Endothelial cell of umbilical vein (primary cell): Measurements from ENCODE around the gene FBXW11. TPM values are rescaled to one million over a fixed set of nuclear protein-coding genes. Genes with fewer than 3 reads are reported as not detected.

ENCODE experiments used
- BruUV-seq: library from RNA; stranded (reverse); fragments of 400-500 nt; replicated peaks from 2 replicates; lab custom pipeline; 2021; lab: Mats Ljungman, UMichigan
- CTCF ChIA-PET: fragments of 300-600, 350-600 bp; sonication (Branson Sonifier 250); formaldehyde crosslinking; loops from one replicate; lab custom pipeline; 2021; ENCODE audit warnings: antibody characterized with exemption, inconsistent platforms; lab: Charles Lee
- POLR2A ChIA-PET: fragments of 300-600, 350-600 bp; sonication (Branson Sonifier 250); formaldehyde crosslinking; loops from one replicate; lab custom pipeline; 2021; ENCODE audit warnings: antibody characterized with exemption, inconsistent platforms; lab: Charles Lee
- DNase-seq: peaks from one replicate; pipeline ENCODE4 v3.0.0-alpha.2; 2011; ENCODE audit warnings: low read depth, low spot score
- FAIRE-seq: peaks from 2 replicates; lab custom pipeline; 2011; peaks lifted over from hg19 to GRCh38; lab: Jason Lieb, UNC
- H2AFZ ChIP-seq: 2 replicates; pipeline ENCODE4 v1.6.0; 2012; ENCODE audit warnings: low read depth, low read length, control low read depth, inconsistent platforms
- H3K27ac ChIP-seq: 2 replicates; pipeline ENCODE4 v1.5.1; 2011; ENCODE audit warnings: low read depth, mild to moderate bottlenecking, control low read depth, low read length, moderate library complexity; ENCODE audit not compliant: insufficient read depth
- H3K27me3 ChIP-seq, 2 experiments: 2 replicates each; pipeline versions ENCODE4 v1.6.0 to v1.6.1; 2011; ENCODE audit warnings: low read length in 2 of 2, mixed read lengths in 1 of 2; ENCODE audit not compliant: control insufficient read depth in 2 of 2, insufficient read depth in 2 of 2
- H3K36me3 ChIP-seq, 2 experiments: 2 replicates in 1 of 2; 3 replicates in 1 of 2; pipeline ENCODE4 v1.5.1; 2011; ENCODE audit warnings: low read length in 2 of 2, mild to moderate bottlenecking in 1 of 2, moderate library complexity in 1 of 2; ENCODE audit not compliant: control insufficient read depth in 2 of 2, insufficient read depth in 2 of 2; ENCODE audit errors: extremely low read depth in 1 of 2
- H3K4me1 ChIP-seq: 3 replicates; pipeline ENCODE4 v1.5.1; 2011; ENCODE audit warnings: mild to moderate bottlenecking, low read length; ENCODE audit not compliant: control insufficient read depth, insufficient read depth; ENCODE audit errors: extremely low read depth
- H3K4me2 ChIP-seq: 2 replicates; pipeline ENCODE4 v1.6.1; 2011; ENCODE audit warnings: low read length, control low read depth, mixed read lengths; ENCODE audit not compliant: insufficient read depth
- H3K4me3 ChIP-seq, 3 experiments: fragments of 200-600 bp in 1 of 3; sonication (generic), shearing (Covaris generic) in 1 of 3; replicated peaks in 1 of 3; 2 replicates each; pipeline ENCODE4 v1.5.1; 2011 to 2016; ENCODE audit warnings: control low read depth in 3 of 3, low read length in 3 of 3, mild to moderate bottlenecking in 2 of 3, inconsistent platforms in 1 of 3, low read depth in 1 of 3, moderate library complexity in 1 of 3; ENCODE audit not compliant: insufficient read depth in 1 of 3
- H3K79me2 ChIP-seq: 2 replicates; pipeline ENCODE4 v1.6.0; 2012; ENCODE audit warnings: low read length, inconsistent platforms; ENCODE audit not compliant: control insufficient read depth, insufficient read depth
- H3K9ac ChIP-seq: replicated peaks from 2 replicates; pipeline ENCODE3; 2011; ENCODE audit warnings: low read length, control low read depth; ENCODE audit not compliant: insufficient read depth; ENCODE audit errors: extremely low read depth
- H3K9me1 ChIP-seq: replicated peaks from 3 replicates; pipeline ENCODE4 v1.6.0; 2011; ENCODE audit warnings: mild to moderate bottlenecking, low read length; ENCODE audit not compliant: control insufficient read depth, insufficient read depth; ENCODE audit errors: extremely low read depth
- H3K9me3 ChIP-seq: replicated peaks from 2 replicates; pipeline ENCODE4 v1.5.1; 2012; ENCODE audit warnings: low read length, inconsistent platforms; ENCODE audit not compliant: control insufficient read depth, insufficient read depth
- H4K20me1 ChIP-seq: replicated peaks from 2 replicates; pipeline ENCODE3; 2011; ENCODE audit warnings: mild to moderate bottlenecking, low read length; ENCODE audit not compliant: control insufficient read depth, insufficient read depth; ENCODE audit errors: extremely low read depth
- EZH2 ChIP-seq: IDR thresholded peaks from 2 replicates; pipeline ENCODE4 v1.6.1; 2012; ENCODE audit warnings: borderline replicate concordance, low read depth, mild to moderate bottlenecking, moderate library complexity, low read length, inconsistent platforms; ENCODE audit not compliant: severe bottlenecking
- FOS ChIP-seq: IDR thresholded peaks from 2 replicates; pipeline ENCODE4 v1.6.1; 2011; ENCODE audit warnings: mild to moderate bottlenecking, low read length, moderate library complexity, borderline replicate concordance; ENCODE audit not compliant: insufficient read depth
- GATA2 ChIP-seq: IDR thresholded peaks from 2 replicates; pipeline ENCODE4 v1.7.0; 2011; ENCODE audit warnings: low read depth, mild to moderate bottlenecking, moderate library complexity, mixed read lengths, low read length; ENCODE audit not compliant: insufficient read length, insufficient read depth
- JUN ChIP-seq: IDR thresholded peaks from 2 replicates; pipeline ENCODE4 v1.6.1; 2011; ENCODE audit warnings: borderline replicate concordance, low read depth; ENCODE audit not compliant: insufficient read length, insufficient read depth
- MYC ChIP-seq: IDR thresholded peaks from one replicate; pipeline ENCODE4 v1.6.1; 2011; ENCODE audit warnings: mild to moderate bottlenecking, low read depth, low read length
- POLR2A ChIP-seq: IDR thresholded peaks from 2 replicates; pipeline ENCODE4 v1.6.1; 2012; ENCODE audit warnings: low read depth, mild to moderate bottlenecking, control low read depth, low read length
- POLR2AphosphoS5 ChIP-seq: IDR thresholded peaks from 2 replicates; pipeline ENCODE4 v1.6.1; 2012; ENCODE audit warnings: low read depth, mild to moderate bottlenecking, control low read depth, low read length, moderate library complexity; ENCODE audit not compliant: insufficient read depth
- dilution Hi-C: fragments of 300-500 bp; cut with MboI; formaldehyde crosslinking; loops from one replicate; pipeline ENCODE4 v1.15.0; 2019; ENCODE audit warnings: low sequenced_read_pairs; ENCODE audit not compliant: extremely low pct_ligation_motif_present
- intact Hi-C: fragments of 100-400 bp; cut with micrococcal nuclease; formaldehyde crosslinking; loops from one replicate; pipeline ENCODE4 v1.10.0; 2022
- polyA plus RNA-seq, 4 experiments: library from polyadenylated mRNA; depleted of rRNA in 3 of 4; stranded (reverse) in 3 of 4; unstranded in 1 of 4; fragments of >200 nt; gene quantifications; 2 replicates each; pipeline versions ENCODE4 v1.2.1 to v1.2.3, GENCODE V29; 2011 to 2012; ENCODE audit warnings: missing spikeins in 1 of 4
- total RNA-seq: library from RNA; stranded (reverse); gene quantifications from 2 replicates; pipeline ENCODE4 v1.2.3, GENCODE V29; 2021
- TF ChIP-seq, protein P1 (sequence below), 2 donors: IDR thresholded peaks; 1 replicate in 1 of 2; 2 replicates in 1 of 2; pipeline ENCODE4 v1.5.1; 2011; ENCODE audit warnings: low read length in 2 of 2, mild to moderate bottlenecking in 2 of 2, moderate library complexity in 2 of 2, control low read depth in 1 of 2, inconsistent platforms in 1 of 2, low read depth in 1 of 2; ENCODE audit not compliant: insufficient read depth in 1 of 2; ENCODE audit errors: extremely low read depth in 1 of 2
- TF ChIP-seq, protein P2 (sequence below): IDR thresholded peaks from 2 replicates; pipeline ENCODE4 v1.6.1; 2011; ENCODE audit not compliant: insufficient read depth, insufficient read length

FBXW11 gene
- total and polyA plus RNA-seq, 2 donors (not counting 3 experiments of a cell fraction or from before 2014, with no cell fraction given), result 30.7 to 44.7 TPM

DNA sequence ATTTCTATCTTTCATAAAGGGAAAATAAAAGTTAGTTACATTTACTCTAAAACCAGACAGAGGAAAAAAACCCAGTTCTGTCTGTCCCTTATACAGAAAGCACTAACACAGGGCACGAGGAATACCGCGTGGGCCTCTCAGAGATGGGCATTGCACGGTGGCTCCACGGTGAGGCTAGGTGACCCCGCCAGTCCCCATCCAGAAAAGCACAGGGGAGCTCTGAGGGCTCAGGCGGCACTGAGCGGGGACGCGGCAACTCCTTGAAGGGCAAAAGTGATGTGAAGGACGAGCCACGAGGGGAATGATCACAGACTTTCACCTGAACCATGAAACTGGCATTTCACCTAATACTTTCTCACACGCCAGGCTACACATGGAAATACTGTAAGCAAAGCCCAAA lies 35.7 kb upstream of the FBXW11 start:
- no TSS peak for BruUV-seq
- Histone ChIP-seq H3K9me1 (no peaks in the 10 kb centered on the region), H3K79me2 (no peaks in the 10 kb centered on the region), H3K27ac (no peak overlapping the region), H2AFZ (no peak overlapping the region), H3K9ac (no peak overlapping the region), H3K4me2 (no peak overlapping the region), H4K20me1 (peaks cover 4% of the 10 kb centered on the region), H3K27me3 (no peaks in the 10 kb centered on the region), H3K9me3 (no peaks in the 10 kb centered on the region), H3K4me3 (no peak overlapping the region), H3K4me1 (no peaks in the 10 kb centered on the region), H3K36me3 (peaks cover 0 to 3% of the 10 kb centered on the region in 2 experiments)
- intact Hi-C loops, result loop anchor here (10.0 kb wide), 2 partner anchors 407 to 557 kb away; no protein-coding TSS in a partner anchor
- ChIA-PET CTCF (interaction anchor here (3.3 to 4.9 kb wide), 2 partner anchors 17 to 130 kb away, joined by 25 to 122 read pairs; no protein-coding TSS in a partner anchor), POLR2A (no interaction called here)
- FAIRE-seq, result no peak
- dilution Hi-C loops, result no loop called here
- no peak for TF ChIP-seq POLR2A
- no peak for DNase-seq

DNA sequence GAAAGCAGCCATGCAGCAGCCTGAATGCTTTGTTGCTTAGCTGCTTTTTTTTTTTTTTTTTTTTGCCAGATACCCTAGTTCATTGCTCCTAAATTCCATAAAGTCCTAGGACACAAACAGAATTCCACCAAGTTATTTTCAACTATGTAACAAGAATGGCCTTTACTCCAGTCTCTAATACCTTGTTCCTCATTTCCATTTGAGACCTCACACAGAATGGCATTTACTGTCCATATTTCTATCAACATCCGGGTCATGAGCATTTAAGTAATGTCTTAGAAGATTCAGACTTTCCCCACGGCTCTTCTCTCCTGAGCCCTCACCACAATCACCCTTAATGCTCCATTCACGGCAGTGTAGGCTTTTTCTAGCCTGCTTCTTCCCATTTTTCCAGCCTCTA lies 31.7 kb upstream of the FBXW11 start:
- no peaks in the 10 kb centered on the region for H3K36me3 ChIP-seq
- BruUV-seq, result no TSS peak
- H3K79me2 ChIP-seq, result no peaks in the 10 kb centered on the region
- no peaks in the 10 kb centered on the region for H3K9me3 ChIP-seq
- H3K4me2 ChIP-seq, result no peak overlapping the region
- no peaks in the 10 kb centered on the region for H3K9me1 ChIP-seq
- peaks cover 0 to 7% of the 10 kb centered on the region in 2 experiments for H3K27me3 ChIP-seq
- FAIRE-seq (no peak), DNase-seq (no peak)
- intact Hi-C loops, result no loop called here
- no peak overlapping the region for H3K9ac ChIP-seq
- no peak overlapping the region for H2AFZ ChIP-seq
- POLR2A ChIA-PET, result no interaction called here
- H3K27ac ChIP-seq, result no peak overlapping the region
- no peak overlapping the region for H3K4me3 ChIP-seq
- H4K20me1 ChIP-seq, result peaks cover 4% of the 10 kb centered on the region
- no peak for TF ChIP-seq JUN
- TF ChIP-seq, protein P1, sequence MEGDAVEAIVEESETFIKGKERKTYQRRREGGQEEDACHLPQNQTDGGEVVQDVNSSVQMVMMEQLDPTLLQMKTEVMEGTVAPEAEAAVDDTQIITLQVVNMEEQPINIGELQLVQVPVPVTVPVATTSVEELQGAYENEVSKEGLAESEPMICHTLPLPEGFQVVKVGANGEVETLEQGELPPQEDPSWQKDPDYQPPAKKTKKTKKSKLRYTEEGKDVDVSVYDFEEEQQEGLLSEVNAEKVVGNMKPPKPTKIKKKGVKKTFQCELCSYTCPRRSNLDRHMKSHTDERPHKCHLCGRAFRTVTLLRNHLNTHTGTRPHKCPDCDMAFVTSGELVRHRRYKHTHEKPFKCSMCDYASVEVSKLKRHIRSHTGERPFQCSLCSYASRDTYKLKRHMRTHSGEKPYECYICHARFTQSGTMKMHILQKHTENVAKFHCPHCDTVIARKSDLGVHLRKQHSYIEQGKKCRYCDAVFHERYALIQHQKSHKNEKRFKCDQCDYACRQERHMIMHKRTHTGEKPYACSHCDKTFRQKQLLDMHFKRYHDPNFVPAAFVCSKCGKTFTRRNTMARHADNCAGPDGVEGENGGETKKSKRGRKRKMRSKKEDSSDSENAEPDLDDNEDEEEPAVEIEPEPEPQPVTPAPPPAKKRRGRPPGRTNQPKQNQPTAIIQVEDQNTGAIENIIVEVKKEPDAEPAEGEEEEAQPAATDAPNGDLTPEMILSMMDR (IDR thresholded peaks at IDR 0.05; ENCODE audit: extremely low read depth in 1 of 2, insufficient read depth in 1 of 2, low read depth in 1 of 2, low read length in 2 of 2), result no peak
- TF ChIP-seq, protein P2, sequence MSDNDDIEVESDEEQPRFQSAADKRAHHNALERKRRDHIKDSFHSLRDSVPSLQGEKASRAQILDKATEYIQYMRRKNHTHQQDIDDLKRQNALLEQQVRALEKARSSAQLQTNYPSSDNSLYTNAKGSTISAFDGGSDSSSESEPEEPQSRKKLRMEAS, result no peak
- TF ChIP-seq POLR2AphosphoS5, result no peak
- no peak for TF ChIP-seq MYC
- no peak for TF ChIP-seq GATA2
- no peak for TF ChIP-seq POLR2A
- no peak for TF ChIP-seq EZH2
- TF ChIP-seq FOS, result no peak
- dilution Hi-C loops, result no loop called here
- CTCF ChIA-PET, result interaction anchor here (0.7 to 4.9 kb wide), 3 partner anchors 21 to 126 kb away, joined by 3 to 51 read pairs (median 4); no protein-coding TSS in a partner anchor
- H3K4me1 ChIP-seq, result no peaks in the 10 kb centered on the region
